ENCODE results near the gene RBPJ.

GRCh38 chr4:26299254-26299882 lies 21.4 kb upstream of the RBPJ start:
- TF ChIP-seq EZH2 (optimal IDR thresholded peaks at IDR 0.05; ENCODE audit: low read depth, low read length): no peak
- TF ChIP-seq, protein P1, sequence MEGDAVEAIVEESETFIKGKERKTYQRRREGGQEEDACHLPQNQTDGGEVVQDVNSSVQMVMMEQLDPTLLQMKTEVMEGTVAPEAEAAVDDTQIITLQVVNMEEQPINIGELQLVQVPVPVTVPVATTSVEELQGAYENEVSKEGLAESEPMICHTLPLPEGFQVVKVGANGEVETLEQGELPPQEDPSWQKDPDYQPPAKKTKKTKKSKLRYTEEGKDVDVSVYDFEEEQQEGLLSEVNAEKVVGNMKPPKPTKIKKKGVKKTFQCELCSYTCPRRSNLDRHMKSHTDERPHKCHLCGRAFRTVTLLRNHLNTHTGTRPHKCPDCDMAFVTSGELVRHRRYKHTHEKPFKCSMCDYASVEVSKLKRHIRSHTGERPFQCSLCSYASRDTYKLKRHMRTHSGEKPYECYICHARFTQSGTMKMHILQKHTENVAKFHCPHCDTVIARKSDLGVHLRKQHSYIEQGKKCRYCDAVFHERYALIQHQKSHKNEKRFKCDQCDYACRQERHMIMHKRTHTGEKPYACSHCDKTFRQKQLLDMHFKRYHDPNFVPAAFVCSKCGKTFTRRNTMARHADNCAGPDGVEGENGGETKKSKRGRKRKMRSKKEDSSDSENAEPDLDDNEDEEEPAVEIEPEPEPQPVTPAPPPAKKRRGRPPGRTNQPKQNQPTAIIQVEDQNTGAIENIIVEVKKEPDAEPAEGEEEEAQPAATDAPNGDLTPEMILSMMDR (IDR thresholded peaks at IDR 0.05; ENCODE audit: low read length): no peak

All from MM.1S (cell line).